Sciatic nerve (tissue), 2 donors: Measurements from ENCODE around the gene GUCY2D. TPM values are rescaled to one million over a fixed set of nuclear protein-coding genes. Genes with fewer than 3 reads are reported as not detected.

ENCODE experiments used
- ATAC-seq: fragments of 200-7000 bp; cut with Tn5 transposase; one replicate; pipeline ENCODE4 v1.9.1; 2020; ENCODE audit warnings: mild to moderate bottlenecking, moderate library complexity
- DNase-seq: peaks from one replicate; pipeline ENCODE4 v3.0.0-alpha.2; 2020; ENCODE audit warnings: low spot score
- intact Hi-C: fragments of 100-400 bp; cut with DNase I; formaldehyde crosslinking; loops from one replicate; pipeline ENCODE4 v1.14.2; 2022
- total RNA-seq: library from RNA; stranded (reverse); fragmentation: NEBNext Ultra II Directional; extraction: Animal tissue kit (Norgen Biotek cat#: 25700); gene quantifications from one replicate; pipeline ENCODE4 v1.2.1, GENCODE V29; 2021
- donor health status: DM: no; HTN: no; CAD: no.
- donor health status: DM: no; HTN: no; CAD: no.

GUCY2D gene
- total RNA-seq, 1 donor from 2014 or later: not detected

- intact Hi-C loops: no loop called here
- DNase-seq (no peak), ATAC-seq (no peak)
These were observed 30.0 kb downstream of the GUCY2D start for GRCh38 chr17:8032442-8032841.

- intact Hi-C loops: no loop called here
- peak; percentile 54 for DNase-seq
- ATAC-seq: peak; percentile 29
These were observed 36.7 kb downstream of the GUCY2D start, which contains the start of gene ALOX15B for GRCh38 chr17:8038954-8039610. ALOX15B (plus strand) TSS chr17:8039059; CDS start chr17:8039156, 97 bp downstream.

- DNase-seq: peak; percentile 28
- intact Hi-C loops: no loop called here
These were observed 37.3 kb downstream of the GUCY2D start for GRCh38 chr17:8039611-8040168.

DNA sequence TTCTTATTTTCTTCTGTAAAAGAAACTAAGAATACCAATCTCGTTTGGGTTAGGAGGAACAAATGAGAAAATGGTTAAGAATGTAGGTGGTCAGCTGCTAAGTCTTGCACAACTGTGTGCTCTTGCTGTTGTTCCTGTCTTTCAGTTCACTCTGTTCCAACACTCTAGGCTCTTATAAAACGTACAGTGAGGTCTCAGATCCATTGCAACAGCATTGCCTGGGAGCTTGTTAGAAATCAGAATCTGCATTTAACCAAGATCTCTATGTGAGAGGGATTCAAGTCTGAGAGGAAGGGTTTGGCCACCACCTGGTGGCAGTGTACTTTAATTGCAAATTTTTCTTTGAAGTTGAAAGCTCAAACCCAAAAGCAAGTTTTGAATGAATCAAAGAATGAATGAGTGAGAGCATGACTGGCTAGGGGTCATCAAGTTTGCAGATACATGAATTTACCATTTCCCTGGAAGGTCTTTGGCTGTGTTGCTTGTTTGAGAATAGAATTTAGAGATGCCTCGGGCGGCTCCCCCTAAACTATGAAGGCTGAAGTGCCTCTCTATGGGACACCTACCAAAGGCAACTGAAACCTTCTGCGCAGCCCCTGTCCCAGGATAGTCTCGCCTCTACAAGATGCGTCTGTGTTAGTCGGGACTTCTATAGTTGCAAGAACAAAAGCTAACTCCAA, 39.0 kb downstream of the GUCY2D start:
- no peak for DNase-seq
- intact Hi-C loops: no loop called here

More at GRCh38 chr17:8039611-8040168, 37.3 kb downstream of the GUCY2D start:
- no peak for ATAC-seq

GRCh38 chr17:8041979-8042378, 39.6 kb downstream of the GUCY2D start:
- intact Hi-C loops: no loop called here
- no peak for DNase-seq
- no peak for ATAC-seq

More for the DNA sequence above, 39.0 kb downstream of the GUCY2D start:
- ATAC-seq: peak; percentile 86

GRCh38 chr17:8044819-8045810, 42.7 kb downstream of the GUCY2D start:
- DNase-seq (no peak), ATAC-seq (no peak)
- intact Hi-C loops: no loop called here

GRCh38 chr17:8046306-8046928, 44.0 kb downstream of the GUCY2D start:
- DNase-seq (no peak), ATAC-seq (no peak)
- intact Hi-C loops: no loop called here

DNA sequence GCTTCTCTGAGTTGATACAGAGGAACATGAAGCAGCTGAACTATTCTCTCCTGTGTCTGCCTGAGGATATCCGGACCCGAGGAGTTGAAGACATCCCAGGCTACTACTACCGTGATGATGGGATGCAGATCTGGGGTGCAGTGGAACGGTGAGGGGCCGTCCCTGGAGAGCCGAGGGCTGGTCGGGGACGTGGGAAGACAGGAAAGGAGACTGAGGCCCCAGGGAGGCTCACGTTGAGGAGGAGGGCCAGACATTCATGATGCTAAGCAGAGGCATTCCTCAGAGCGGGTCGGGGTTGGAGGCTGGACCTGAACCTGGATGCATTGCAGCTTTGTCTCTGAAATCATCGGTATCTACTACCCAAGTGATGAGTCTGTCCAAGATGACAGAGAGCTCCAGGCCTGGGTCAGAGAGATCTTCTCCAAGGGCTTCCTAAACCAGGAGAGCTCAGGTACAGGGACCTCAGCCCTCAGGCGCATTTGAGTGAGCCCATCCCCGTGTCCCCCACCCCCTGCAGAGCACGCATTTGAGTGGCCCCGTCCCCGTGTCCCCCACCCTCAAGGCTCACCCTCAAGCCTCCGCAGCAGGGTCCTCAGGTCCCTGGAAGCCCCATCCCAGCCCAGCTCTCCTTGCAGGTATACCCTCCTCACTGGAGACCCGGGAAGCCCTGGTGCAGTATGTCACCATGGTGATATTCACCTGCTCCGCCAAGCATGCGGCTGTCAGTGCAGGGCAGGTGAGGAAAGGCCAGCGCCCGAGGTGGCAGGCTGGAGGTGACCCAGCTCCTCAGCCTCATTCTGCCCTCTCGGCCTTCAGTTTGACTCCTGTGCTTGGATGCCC, 44.7 kb downstream of the GUCY2D start:
- intact Hi-C loops: no loop called here
- DNase-seq (no peak), ATAC-seq (no peak)

GRCh38 chr17:8047769-8048110, 45.3 kb downstream of the GUCY2D start:
- DNase-seq (peak; percentile 45), ATAC-seq (no peak)
- intact Hi-C loops: no loop called here

DNA sequence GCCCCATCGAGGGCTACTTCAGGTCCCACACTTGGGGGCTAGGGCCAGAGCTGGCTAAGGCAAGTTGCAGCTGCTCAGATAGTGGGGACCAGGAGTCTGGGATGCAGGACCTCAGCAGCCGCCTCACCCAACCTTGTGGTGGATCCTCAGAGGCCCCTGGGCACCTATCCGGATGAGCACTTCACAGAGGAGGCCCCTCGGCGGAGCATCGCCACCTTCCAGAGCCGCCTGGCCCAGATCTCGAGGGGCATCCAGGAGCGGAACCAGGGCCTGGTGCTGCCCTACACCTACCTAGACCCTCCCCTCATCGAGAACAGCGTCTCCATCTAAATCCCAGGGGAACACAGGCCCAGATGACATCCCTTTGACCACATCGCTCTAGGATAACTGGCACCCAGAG, 45.8 kb downstream of the GUCY2D start:
- DNase-seq (peak; percentile 49), ATAC-seq (no peak)
- intact Hi-C loops: no loop called here

- DNase-seq: no peak
- ATAC-seq: no peak
- intact Hi-C loops: no loop called here
These were observed 46.3 kb downstream of the GUCY2D start for GRCh38 chr17:8048736-8049135.

DNA sequence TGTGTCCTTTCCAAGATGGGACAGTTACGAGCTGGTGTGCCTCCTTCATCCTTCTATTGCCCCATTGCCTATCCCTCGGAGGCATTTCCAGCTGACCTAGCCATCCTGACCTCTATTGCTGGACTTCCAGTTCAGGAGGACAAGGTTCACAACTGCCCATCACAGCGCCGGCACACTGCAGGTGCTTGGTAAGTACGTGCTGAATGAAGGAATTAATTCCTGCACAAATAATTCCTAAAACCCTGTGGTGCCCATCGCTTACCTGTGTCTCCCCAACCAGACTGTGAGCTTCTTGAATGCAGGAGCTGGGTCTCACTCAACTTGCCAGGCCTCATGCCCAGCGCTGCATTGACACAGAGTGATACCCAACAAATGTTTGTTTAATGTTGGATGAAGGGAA, 49.4 kb downstream of the GUCY2D start:
- ATAC-seq (no peak), DNase-seq (no peak)
- intact Hi-C loops: no loop called here

DNA sequence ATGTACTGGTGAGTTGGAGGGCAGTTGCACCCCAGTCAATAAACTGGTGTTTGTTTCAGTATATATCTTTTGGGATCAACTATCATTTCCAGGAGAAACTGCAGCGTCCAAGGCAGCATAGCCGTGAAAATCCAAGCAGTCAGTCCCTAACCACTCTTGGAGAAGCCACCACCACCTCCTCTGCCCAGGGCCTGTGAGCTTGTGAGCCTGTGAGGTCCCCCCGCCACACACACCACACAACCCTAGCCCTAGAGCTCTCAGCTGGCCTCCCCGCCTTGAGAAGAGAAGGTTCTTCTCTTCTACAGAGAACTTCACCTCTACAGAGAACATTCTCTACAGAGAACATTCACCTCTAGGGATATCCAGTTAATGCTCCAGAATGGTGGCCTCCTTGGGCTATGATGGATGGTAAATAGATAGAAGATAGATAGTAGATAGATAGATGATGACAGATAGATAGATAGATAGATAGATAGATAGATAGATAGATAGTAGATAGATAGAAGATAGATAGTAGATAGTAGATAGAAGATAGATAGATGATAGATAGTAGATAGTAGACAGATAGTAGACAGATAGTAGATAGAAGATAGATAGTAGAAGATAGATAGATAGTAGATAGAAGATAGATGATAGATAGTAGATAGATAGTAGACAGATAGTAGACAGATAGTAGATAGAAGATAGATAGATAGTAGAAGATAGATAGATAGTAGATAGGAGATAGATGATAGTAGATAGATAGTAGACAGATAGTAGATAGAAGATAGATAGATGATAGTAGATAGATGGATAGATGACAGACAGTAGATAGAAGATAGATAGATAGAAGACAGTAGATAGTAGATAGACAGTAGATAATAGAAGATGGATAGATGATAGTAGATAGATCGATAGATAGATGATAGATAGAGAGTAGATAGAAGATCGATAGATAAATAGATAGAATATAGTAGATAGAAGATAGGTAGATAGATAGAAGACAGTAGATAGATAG, 50.1 kb downstream of the GUCY2D start:
- no peak for ATAC-seq
- intact Hi-C loops: no loop called here
- DNase-seq: no peak

DNA sequence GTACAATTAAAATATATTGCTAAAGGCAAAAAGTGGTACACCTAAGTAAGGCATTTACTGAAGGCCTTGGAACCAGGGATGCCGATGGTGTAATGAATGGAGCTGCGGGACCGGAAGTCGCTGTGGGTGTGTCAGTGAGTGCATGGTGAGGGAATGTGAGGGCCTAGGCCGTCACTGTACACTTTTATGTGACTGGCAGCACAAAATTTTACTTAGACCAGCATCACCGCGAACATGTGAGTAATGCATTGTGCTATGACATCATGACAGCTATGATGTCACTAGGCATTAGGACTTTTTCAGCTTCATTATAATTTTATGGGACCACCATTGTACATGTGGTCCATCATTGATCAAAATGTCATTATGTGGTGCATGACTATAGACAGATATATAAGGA, 51.2 kb downstream of the GUCY2D start:
- ATAC-seq (no peak), DNase-seq (no peak)
- intact Hi-C loops: no loop called here

- ATAC-seq: no peak
- intact Hi-C loops: no loop called here
- DNase-seq: no peak
These were observed 53.4 kb downstream of the GUCY2D start for GRCh38 chr17:8055851-8056231.

GRCh38 chr17:8056232-8056975, 54.0 kb downstream of the GUCY2D start:
- DNase-seq (no peak), ATAC-seq (peak; percentile 73)
- intact Hi-C loops: no loop called here
